Prostate gland (tissue), 2 donors: ENCODE measurements around the gene PLCB4.
"Not testable (repeated sequence)": the region's sequence is repeated elsewhere in the genome, so short reads cannot be mapped to it uniquely, and the experiment has no call there.

ENCODE experiments used
- CTCF ChIP-seq, 4 experiments: fragments of 200-600 bp in 2 of 4; fragments of 450-650 bp in 2 of 4; sonication (generic) in 2 of 4; IDR thresholded peaks; 1 replicate in 3 of 4; 2 replicates in 1 of 4; pipeline ENCODE4 v1.5.1; 2016 to 2019; ENCODE audit warnings: antibody characterized with exemption in 4 of 4, mild to moderate bottlenecking in 2 of 4, moderate library complexity in 2 of 4
- POLR2A ChIP-seq: fragments of 450-650 bp; IDR thresholded peaks from one replicate; pipeline ENCODE4 v1.6.1; 2016; ENCODE audit warnings: antibody characterized with exemption, mild to moderate bottlenecking
- POLR2AphosphoS5 ChIP-seq: sonication (generic); formaldehyde crosslinking; IDR thresholded peaks from one replicate; pipeline ENCODE4 v1.6.1; 2017; ENCODE audit warnings: antibody characterized with exemption

- TF ChIP-seq CTCF (IDR thresholded peaks at IDR 0.05); POLR2A; POLR2AphosphoS5: not testable (repeated sequence)
Measured at GRCh38 chr20:9047928-9048327, 21.0 kb upstream of the PLCB4 start.
